Stimulated activated CD8-positive, alpha-beta memory T cell treated with anti-CD3 and anti-CD28 coated beads, Interleukin-15, amount 100 ng/mL, for 1 hour (primary cell): ENCODE measurements around the gene NRDC.
"Not testable (repeated sequence)": the region's sequence is repeated elsewhere in the genome, so short reads cannot be mapped to it uniquely, and the experiment has no call there.

Experiments
- DNase-seq: peaks from one replicate; pipeline ENCODE4 v3.0.0-alpha.2; 2020; ENCODE audit warnings: low read depth

NRDC gene

GRCh38 chr1:51840743-51841461 lies 37.6 kb downstream of the NRDC start:
- no peak for DNase-seq

GRCh38 chr1:51840182-51840581 lies 38.3 kb downstream of the NRDC start:
- no peak for DNase-seq

GRCh38 chr1:51839094-51839493 lies 39.4 kb downstream of the NRDC start:
- DNase-seq = no peak

GRCh38 chr1:51837243-51837642 lies 41.3 kb downstream of the NRDC start:
- DNase-seq = no peak

- DNase-seq = no peak
These were observed 44.8 kb downstream of the NRDC start for GRCh38 chr1:51833700-51834099.

- no peak for DNase-seq
These were observed 49.5 kb downstream of the NRDC start for GRCh38 chr1:51829058-51829457.

- no peak for DNase-seq
These were observed 58.7 kb downstream of the NRDC start for GRCh38 chr1:51819810-51820209.

GRCh38 chr1:51819021-51819420 lies 59.5 kb downstream of the NRDC start:
- DNase-seq = not testable (repeated sequence)

GRCh38 chr1:51818487-51818886 lies 60.0 kb downstream of the NRDC start:
- no peak for DNase-seq

- DNase-seq = no peak
These were observed 64.0 kb downstream of the NRDC start for GRCh38 chr1:51814513-51814912.

- no peak for DNase-seq
These were observed 79.2 kb downstream of the NRDC start for GRCh38 chr1:51799372-51799771.

- no peak for DNase-seq
These were observed 83.7 kb downstream of the NRDC start for GRCh38 chr1:51794868-51795267.

GRCh38 chr1:51794260-51794659 lies 84.3 kb downstream of the NRDC start:
- no peak for DNase-seq

- no peak for DNase-seq
These were observed 85.7 kb downstream of the NRDC start for GRCh38 chr1:51792864-51793263.

- DNase-seq = no peak
These were observed 86.6 kb downstream of the NRDC start for GRCh38 chr1:51791888-51792287.

GRCh38 chr1:51790385-51790784 lies 88.1 kb downstream of the NRDC start:
- no peak for DNase-seq

GRCh38 chr1:51789342-51789741 lies 89.2 kb downstream of the NRDC start:
- DNase-seq = no peak

GRCh38 chr1:51788938-51789337 lies 89.6 kb downstream of the NRDC start:
- no peak for DNase-seq

GRCh38 chr1:51784997-51785421 lies 93.5 kb downstream of the NRDC start:
- DNase-seq = no peak

- no peak for DNase-seq
These were observed 97.6 kb downstream of the NRDC start for GRCh38 chr1:51780927-51781326.

GRCh38 chr1:51776408-51776807 lies 102.1 kb downstream of the NRDC start:
- no peak for DNase-seq

GRCh38 chr1:51768971-51769588 lies 109.4 kb downstream of the NRDC start:
- no peak for DNase-seq

GRCh38 chr1:51761351-51761750 lies 117.2 kb downstream of the NRDC start:
- no peak for DNase-seq

- DNase-seq = no peak
These were observed 117.7 kb downstream of the NRDC start for GRCh38 chr1:51760872-51761271.
